NCI-H2171 (cell line): ENCODE results near the gene RGMA.
"Not testable (repeated sequence)": the region's sequence is repeated elsewhere in the genome, so short reads cannot be mapped to it uniquely, and the experiment has no call there.

Experiments used
- DNase-seq: peaks from one replicate; lab custom pipeline; 2025; lab: John Stamatoyannopoulos, UW

Gene RGMA

GRCh38 chr15:93048426-93048721 is 40.6 kb downstream of the RGMA start:
- DNase-seq: no peak

GRCh38 chr15:93047621-93048425 is 41.2 kb downstream of the RGMA start:
- DNase-seq: no peak

GRCh38 chr15:93046721-93047120 is 42.3 kb downstream of the RGMA start:
- no peak for DNase-seq

DNA sequence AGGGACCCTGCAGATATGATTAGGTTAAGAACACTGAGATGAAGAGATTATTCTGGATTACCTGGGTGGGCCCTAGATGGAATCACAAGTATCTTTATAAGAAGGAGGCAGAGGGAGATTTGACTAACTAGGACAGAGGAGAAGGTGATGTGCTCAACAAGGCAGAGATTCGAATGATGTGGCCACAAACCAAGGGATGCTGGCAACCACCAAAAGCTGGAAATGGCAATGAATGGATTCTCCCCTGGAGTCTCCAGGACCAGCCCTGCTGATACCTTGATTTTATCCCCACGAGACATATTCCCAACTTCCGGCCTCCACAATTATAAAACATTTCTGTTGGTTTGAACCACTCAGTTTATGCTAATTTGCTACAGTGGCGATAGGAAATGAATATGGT is 42.9 kb downstream of the RGMA start:
- DNase-seq: no peak

GRCh38 chr15:93045191-93045785 is 43.7 kb downstream of the RGMA start:
- no peak for DNase-seq

GRCh38 chr15:93044301-93045190 is 44.5 kb downstream of the RGMA start:
- no peak for DNase-seq

GRCh38 chr15:93043621-93044300 is 45.2 kb downstream of the RGMA start:
- DNase-seq: no peak

DNA sequence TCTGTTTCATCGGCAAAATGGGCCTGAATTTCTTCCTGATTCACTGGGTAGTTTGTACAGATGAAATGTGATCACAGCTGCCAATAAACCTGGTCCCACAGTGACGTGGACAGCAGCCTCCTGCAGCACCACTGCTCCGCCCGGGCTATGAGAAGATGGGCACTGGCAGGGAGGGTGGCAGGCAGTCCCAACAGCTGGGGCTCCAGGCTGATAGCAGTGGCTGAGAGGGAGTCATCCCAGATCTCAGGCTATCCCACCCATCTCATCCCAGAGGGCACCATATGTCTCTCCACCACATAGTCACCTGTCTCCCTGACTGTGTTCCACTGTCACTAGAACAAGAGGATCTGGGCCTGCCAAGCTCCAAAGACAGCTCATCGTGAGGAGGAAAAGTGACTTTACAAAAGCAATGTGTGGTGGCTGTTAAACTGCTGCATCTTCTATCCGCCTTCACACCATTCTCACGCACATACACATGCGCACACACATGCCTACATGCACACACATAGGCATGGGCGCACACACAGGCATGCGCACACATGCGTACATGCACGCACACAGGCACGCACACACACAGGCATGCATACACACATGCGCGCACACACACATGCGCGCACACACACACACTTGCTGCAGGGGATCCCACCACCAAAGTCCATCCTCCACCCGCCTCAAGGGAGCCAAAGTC is 46.2 kb downstream of the RGMA start:
- DNase-seq: peak; percentile 42

GRCh38 chr15:93042211-93042610 is 46.8 kb downstream of the RGMA start:
- DNase-seq: no peak

GRCh38 chr15:93041159-93041547 is 47.9 kb downstream of the RGMA start:
- no peak for DNase-seq

DNA sequence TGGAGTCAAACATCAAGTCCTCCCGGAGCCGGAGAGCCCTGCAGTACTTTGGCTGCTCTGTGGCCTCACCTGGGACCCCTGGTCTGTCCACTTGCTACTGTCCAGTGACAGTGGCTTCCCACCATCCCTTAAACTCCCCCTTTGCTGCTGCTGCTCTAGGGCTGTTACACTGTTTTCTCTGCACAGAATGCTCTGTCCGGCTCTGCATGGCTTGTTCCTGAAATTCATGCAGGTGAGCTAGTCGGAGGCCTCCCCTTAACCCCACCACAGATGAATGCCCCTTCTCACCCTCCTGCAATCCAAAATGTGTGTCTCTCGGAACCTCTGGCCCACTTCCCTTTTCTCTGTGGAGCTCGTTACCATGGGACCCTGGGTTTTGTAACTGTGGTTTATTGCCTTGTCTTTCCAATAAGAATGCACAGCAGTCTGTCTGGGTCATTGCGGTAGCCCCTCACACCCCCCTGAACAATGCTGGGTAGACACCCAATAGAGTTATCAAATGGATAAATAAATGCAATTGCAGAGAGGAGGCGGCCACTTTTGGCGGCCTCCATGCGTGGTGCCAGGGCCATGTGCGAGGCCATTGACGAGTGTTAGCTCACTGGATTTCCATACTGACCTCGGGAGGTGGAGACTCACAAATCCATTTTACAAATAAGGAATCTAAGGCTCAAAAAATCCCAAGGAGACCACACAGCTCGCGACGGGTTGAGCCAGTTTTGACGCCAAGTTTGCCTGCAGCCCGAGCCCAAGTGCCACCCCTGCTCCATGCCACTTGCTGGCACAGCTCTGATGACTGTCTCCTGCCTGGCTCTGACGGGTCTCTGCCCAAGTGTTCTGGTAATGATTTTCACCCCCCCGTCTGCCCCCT is 48.5 kb downstream of the RGMA start:
- DNase-seq: no peak

DNA sequence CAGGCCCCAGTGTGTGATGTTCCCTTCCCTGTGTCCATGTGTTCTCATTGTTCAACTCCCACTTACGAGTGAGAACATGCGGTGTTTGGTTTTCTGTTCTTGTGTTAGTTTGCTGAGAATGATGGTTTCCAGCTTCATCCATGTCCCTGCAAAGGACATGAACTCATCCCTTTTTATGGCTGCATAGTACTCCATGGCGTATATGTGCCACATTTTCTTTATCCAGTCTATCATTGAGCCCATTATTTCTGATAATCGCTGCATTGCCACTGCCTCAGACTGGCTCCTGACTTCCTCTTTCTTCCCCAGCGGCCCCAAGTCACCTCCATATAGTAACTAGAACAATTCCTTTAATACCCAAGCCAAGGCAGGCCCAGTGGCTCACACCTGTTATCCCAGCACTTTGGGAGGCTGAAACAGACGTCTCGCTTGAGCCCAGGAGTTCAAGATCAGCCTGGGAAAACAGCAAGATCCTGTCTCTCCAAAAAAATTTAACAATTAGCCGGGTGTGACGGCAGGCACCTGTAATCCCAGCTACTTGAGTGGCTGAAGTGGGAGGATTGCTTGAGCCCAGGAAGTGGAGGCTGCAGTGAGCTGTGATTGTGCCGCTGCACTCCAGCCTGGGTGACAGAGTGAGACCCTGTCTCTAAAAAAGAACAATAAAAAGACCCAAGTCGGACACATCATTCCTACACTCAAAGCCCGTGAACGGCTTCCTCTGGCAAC is 49.3 kb downstream of the RGMA start:
- DNase-seq: not testable (repeated sequence)

DNA sequence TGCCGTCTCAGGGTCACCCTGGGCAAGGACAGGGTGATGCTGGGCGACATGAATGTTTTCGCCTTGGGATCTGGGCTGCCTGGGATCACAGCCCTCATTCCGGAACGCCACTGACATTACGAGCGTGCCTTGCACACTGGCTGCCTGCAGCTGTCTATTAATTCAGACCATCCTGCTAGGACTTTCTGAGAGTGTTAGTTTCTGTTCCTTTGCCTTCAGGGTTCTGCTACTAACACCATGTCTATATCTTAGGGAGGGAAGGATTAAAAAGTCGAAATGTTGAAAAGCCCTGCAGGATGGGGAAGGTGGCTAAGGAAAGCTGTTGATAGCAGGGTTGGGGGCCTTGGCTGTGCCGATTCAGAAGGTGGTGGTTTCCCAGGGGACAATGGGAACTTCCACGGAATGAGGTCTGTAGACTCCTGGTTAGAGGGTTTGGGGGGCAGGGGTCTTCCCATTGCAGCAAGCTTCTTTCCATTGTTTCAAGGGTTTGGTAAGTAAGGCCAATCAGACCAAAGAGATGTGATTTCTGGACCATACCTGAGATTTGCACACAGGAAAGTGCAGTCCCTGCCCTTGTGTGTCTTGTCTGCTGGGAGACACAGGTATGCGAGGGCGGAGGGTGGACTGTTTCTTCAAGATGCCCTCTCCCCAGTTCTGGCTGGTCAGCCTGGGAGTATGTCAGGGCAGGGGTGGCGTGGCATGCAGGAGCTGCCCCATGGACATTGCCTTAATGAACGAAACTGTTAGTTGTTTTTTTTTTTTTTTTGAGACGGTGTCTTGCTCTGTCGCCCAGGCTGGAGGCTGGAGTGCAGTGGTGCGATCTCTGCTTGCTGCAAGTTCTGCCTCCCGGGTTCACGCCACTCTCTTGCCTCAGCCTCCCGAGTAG is 50.9 kb downstream of the RGMA start:
- no peak for DNase-seq

DNA sequence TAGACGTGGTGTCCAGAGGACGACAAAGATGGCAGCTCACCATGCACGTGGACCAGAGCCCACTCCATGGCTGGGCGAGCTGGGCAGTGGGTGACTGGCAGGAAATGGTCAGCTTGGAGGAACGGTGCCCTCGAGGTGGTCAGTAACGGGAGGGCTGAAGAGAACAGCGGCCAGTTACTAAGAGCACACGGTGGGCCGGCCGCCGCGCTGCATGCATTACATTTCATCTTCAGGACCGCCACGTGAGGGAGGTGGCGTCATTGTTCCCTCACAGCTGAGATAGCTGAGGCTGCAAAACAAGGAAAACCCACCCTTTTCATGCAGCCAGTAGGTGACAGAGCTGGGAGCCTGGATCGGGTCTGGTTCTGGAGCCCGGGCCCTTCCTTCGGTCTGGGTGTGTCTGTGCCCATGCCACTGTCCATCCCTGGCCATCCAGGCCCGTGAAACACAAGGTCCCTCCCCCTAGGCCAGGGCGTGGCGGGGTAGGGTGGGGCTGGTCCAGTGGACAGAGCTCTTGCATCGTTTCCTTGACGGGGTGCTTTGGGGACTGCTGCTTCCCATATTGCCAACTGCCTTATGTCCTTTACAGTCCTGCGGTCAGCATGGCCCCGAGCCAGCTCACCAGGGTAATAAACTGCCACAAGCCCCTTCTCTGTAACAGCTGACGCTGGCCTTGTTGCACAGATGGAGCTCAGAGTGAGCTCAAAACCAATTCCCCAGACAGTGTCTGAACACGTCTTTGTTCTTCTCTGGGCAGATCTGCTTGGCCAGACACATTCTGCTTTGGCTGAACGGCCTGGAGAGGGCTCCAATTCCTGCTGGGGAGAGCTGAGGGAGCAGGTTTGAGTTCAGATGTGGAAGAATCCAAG is 51.8 kb downstream of the RGMA start:
- peak; percentile 70 for DNase-seq

- no peak for DNase-seq
Measured at GRCh38 chr15:93035953-93036810, 52.8 kb downstream of the RGMA start.

DNA sequence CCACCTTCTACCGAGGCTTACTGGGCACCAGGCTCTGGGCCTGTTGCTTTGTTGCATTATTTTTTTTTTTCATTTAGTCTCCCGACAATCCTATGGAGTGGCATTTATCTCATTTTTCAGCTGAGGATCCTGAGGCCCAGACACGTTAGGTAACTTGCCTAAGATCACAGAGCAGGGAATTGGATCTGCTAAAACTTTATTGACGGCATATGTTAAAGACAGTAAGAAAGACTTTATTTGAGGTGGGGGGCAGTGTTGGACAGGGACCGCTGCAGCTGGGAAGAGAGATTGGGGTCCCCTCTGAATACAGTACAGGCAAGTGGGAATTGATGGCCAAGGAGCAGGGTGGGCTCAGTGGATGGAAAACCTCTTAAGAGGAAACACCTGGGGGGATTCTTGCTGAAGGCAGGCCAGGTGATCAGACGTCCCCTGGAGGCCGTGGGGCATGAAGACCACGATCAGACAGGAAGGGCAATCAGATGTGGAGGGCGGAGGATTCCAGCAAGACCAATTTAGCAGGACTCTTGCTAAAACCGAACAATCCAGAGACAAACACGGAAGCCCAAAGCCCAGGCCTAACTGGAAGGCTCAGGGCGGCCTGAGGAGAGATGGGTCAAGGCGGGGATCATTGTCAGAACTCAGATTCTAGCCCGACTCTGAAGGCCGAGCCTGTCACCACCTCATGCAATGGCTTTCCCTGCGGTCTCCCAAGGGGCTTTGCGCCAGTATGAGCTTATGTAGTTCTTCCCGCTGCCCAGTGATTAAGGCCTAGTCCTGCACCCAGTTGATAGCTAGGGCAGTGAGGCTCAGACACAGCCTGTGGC is 53.7 kb downstream of the RGMA start:
- no peak for DNase-seq
